Transverse colon (tissue), 4 donors: Measurements from ENCODE around the gene COMMD9. TPM values are rescaled to one million over a fixed set of nuclear protein-coding genes. Genes with fewer than 3 reads are reported as not detected.

Experiments
- DNase-seq: peaks from one replicate; pipeline ENCODE4 v3.0.0-alpha.2; 2019
- H3K27ac ChIP-seq, 4 donors: fragments of 200-600 bp; sonication (generic); 2 replicates each; pipeline ENCODE4 v1.5.1; 2016 to 2018; ENCODE audit warnings: inconsistent platforms in 4 of 4
- H3K27me3 ChIP-seq: fragments of 200-600 bp; sonication (generic); 2 replicates; pipeline ENCODE4 v1.5.1; 2017; ENCODE audit warnings: inconsistent platforms
- H3K36me3 ChIP-seq, 4 donors: fragments of 200-600 bp; sonication (generic); 2 replicates each; pipeline ENCODE4 v1.5.1; 2017 to 2019; ENCODE audit warnings: inconsistent platforms in 4 of 4
- H3K4me1 ChIP-seq, 4 donors: fragments of 200-600 bp; sonication (generic); 2 replicates each; pipeline ENCODE4 v1.5.1; 2017 to 2020; ENCODE audit warnings: inconsistent platforms in 4 of 4
- H3K4me3 ChIP-seq, 4 donors: fragments of 200-600 bp; sonication (generic); 1 replicate in 1 of 4; 2 replicates in 3 of 4; pipeline versions ENCODE4 v1.5.1 to v1.6.1; 2017 to 2019; ENCODE audit warnings: inconsistent platforms in 4 of 4
- H3K9me3 ChIP-seq, 2 donors: fragments of 200-600 bp; sonication (generic); 2 replicates each; pipeline ENCODE4 v1.5.1; 2017 to 2019; ENCODE audit warnings: inconsistent platforms in 2 of 2
- EP300 ChIP-seq: sonication (generic); formaldehyde crosslinking; IDR thresholded peaks from one replicate; pipeline ENCODE4 v1.6.1; 2017; ENCODE audit warnings: antibody characterized with exemption, low read depth
- POLR2A ChIP-seq: fragments of 450-650 bp; IDR thresholded peaks from one replicate; pipeline ENCODE4 v1.6.1; 2016; ENCODE audit warnings: antibody characterized with exemption, mild to moderate bottlenecking, moderate library complexity
- POLR2AphosphoS5 ChIP-seq, 3 donors: sonication (generic); formaldehyde crosslinking; IDR thresholded peaks; one replicate each; pipeline ENCODE4 v1.6.1; 2016; ENCODE audit warnings: antibody characterized with exemption in 3 of 3
- WGBS, 2 donors: methylation state at CpG; one replicate each; pipeline ENCODE4 v1.1.5; 2018; ENCODE audit warnings: low coverage in 1 of 2; 5-methylcytosine and 5-hydroxymethylcytosine counted together
- in situ Hi-C, 4 donors: fragments of 200-750 bp; cut with MboI; loops; one replicate each; pipeline versions ENCODE4 v1.15.0 to v1.15.1; 2017; ENCODE audit warnings: low sequenced_read_pairs in 3 of 4, low pct_ligation_motif_present in 1 of 4, low pct_unique_long_range_greater_than_20kb in 1 of 4
- intact Hi-C: fragments of 100-400 bp; cut with DNase I; formaldehyde crosslinking; loops from one replicate; pipeline ENCODE4 v1.15.1; 2023; ENCODE audit warnings: low total_unique reads
- total RNA-seq, 4 donors: library from RNA; depleted of rRNA; stranded (reverse); fragments of >200 nt; gene quantifications; one replicate each; pipeline ENCODE4 v1.1.0, GENCODE V29; 2016
- TF ChIP-seq, protein P1 (sequence below), 5 experiments: fragments of 200-600 bp in 3 of 5; fragments of 450-650 bp in 2 of 5; sonication (generic) in 3 of 5; IDR thresholded peaks; 1 replicate in 2 of 5; 2 replicates in 3 of 5; pipeline ENCODE4 v1.5.1; 2016 to 2017; ENCODE audit warnings: antibody characterized with exemption in 5 of 5, inconsistent platforms in 3 of 5, mild to moderate bottlenecking in 2 of 5, moderate library complexity in 1 of 5

The COMMD9 gene
- total RNA-seq, 4 donors from 2014 or later = 22.4 to 46.2 (median 33.9) TPM

- TF ChIP-seq, protein P1, sequence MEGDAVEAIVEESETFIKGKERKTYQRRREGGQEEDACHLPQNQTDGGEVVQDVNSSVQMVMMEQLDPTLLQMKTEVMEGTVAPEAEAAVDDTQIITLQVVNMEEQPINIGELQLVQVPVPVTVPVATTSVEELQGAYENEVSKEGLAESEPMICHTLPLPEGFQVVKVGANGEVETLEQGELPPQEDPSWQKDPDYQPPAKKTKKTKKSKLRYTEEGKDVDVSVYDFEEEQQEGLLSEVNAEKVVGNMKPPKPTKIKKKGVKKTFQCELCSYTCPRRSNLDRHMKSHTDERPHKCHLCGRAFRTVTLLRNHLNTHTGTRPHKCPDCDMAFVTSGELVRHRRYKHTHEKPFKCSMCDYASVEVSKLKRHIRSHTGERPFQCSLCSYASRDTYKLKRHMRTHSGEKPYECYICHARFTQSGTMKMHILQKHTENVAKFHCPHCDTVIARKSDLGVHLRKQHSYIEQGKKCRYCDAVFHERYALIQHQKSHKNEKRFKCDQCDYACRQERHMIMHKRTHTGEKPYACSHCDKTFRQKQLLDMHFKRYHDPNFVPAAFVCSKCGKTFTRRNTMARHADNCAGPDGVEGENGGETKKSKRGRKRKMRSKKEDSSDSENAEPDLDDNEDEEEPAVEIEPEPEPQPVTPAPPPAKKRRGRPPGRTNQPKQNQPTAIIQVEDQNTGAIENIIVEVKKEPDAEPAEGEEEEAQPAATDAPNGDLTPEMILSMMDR (IDR thresholded peaks at IDR 0.05) = no peak
- no peak for TF ChIP-seq POLR2A
- TF ChIP-seq POLR2AphosphoS5 (IDR thresholded peaks at IDR 0.05) = no peak
- TF ChIP-seq EP300 = no peak
- H3K4me1 ChIP-seq = no peaks in the 10 kb centered on the region
- in situ Hi-C loops = no loop called here
These were observed 49.1 kb downstream of the COMMD9 start for GRCh38 chr11:36240173-36240572.

GRCh38 chr11:36239636-36240035, 49.6 kb downstream of the COMMD9 start:
- no peaks in the 10 kb centered on the region for H3K4me1 ChIP-seq
- no peaks in the 10 kb centered on the region for H3K36me3 ChIP-seq
- WGBS, 2 donors = 83% methylated on average over 3 of the region's 3 CpGs; no CpG with 5 or more reads in 1 of the 2 donors
- no peaks in the 10 kb centered on the region for H3K9me3 ChIP-seq
- in situ Hi-C loops (no loop called here), intact Hi-C loops (no loop called here)
- H3K4me3 ChIP-seq = no peak overlapping the region
- no peak for DNase-seq
- TF ChIP-seq POLR2AphosphoS5 (IDR thresholded peaks at IDR 0.05) = no peak
- TF ChIP-seq, protein P1 (IDR thresholded peaks at IDR 0.05) = no peak
- no peaks in the 10 kb centered on the region for H3K27me3 ChIP-seq
- no peak overlapping the region for H3K27ac ChIP-seq

More at GRCh38 chr11:36240173-36240572, 49.1 kb downstream of the COMMD9 start:
- Histone ChIP-seq H3K27me3 (no peaks in the 10 kb centered on the region), H3K9me3 (no peaks in the 10 kb centered on the region), H3K4me3 (no peak overlapping the region), H3K36me3 (no peaks in the 10 kb centered on the region), H3K27ac (no peak overlapping the region)
- intact Hi-C loops = no loop called here
- no peak for DNase-seq
- 64 to 77% methylated on average over 3 to 4 of the region's 4 CpGs for WGBS, 2 donors

DNA sequence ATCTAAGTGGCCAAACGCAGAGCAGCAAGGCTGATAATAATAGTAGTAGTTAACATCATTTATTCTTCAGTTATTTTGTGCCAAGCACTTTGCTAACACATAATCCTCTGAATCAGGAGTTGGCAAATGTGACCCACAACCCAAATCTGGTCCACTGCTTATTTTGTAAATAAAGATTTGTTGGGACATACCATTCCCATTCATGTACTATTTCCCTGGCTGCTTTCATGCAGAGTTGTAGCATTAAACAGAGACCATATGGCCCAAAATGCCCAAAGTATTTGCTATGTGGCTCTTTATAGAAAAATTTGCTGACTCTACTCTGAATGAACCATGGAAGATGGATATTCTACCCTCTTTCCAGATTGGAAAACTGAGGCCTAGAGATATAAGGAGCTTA, 50.3 kb downstream of the COMMD9 start:
- no peak for TF ChIP-seq EP300
- TF ChIP-seq, protein P1 (IDR thresholded peaks at IDR 0.05) = no peak
- TF ChIP-seq POLR2A = no peak
- TF ChIP-seq POLR2AphosphoS5 (IDR thresholded peaks at IDR 0.05) = no peak
- intact Hi-C loops (no loop called here), in situ Hi-C loops (no loop called here)
- no peak for DNase-seq
- H3K4me3 ChIP-seq = no peak overlapping the region
- no peak overlapping the region for H3K27ac ChIP-seq
- H3K4me1 ChIP-seq = no peaks in the 10 kb centered on the region
- no peaks in the 10 kb centered on the region for H3K36me3 ChIP-seq
- H3K9me3 ChIP-seq = no peaks in the 10 kb centered on the region
- H3K27me3 ChIP-seq = no peaks in the 10 kb centered on the region
- WGBS, 2 donors = 75% methylated on average over 1 of the region's 1 CpG; no CpG with 5 or more reads in 1 of the 2 donors

DNA sequence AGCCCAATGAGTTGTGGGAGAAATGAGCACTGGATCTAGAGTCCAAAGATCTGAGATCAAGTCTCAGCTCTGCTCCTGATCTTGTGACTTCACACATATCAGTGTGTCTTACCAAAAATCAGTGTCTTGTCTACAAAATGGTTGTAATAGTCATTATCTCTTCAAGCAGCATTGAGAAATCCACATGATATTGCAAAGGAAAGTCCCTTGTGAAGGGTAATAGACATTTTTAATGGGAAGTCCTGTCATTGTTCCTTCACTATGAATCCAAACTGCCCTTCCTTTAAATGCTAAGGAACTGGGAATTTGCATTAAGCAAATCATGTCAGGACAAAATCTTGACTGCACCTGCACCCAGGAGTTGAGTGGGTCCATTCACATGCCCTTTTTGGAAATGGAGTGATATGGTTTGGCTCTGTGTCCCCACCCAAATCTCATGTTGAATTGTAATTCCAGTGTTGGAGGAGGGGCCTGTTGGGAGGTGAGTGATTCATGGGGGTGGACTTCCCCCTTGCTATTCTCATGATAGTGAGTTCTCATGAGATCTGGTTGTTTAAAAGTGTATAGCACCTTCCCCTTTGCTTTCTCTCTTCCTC, 51.1 kb downstream of the COMMD9 start:
- intact Hi-C loops (no loop called here), in situ Hi-C loops (no loop called here)
- no peaks in the 10 kb centered on the region for H3K36me3 ChIP-seq
- no peak for DNase-seq
- no peaks in the 10 kb centered on the region for H3K27me3 ChIP-seq
- no peak for TF ChIP-seq POLR2AphosphoS5 (IDR thresholded peaks at IDR 0.05)
- TF ChIP-seq, protein P1 (IDR thresholded peaks at IDR 0.05) = no peak
- TF ChIP-seq EP300 = no peak
- no peak for TF ChIP-seq POLR2A
- no peak overlapping the region for H3K4me3 ChIP-seq
- H3K27ac ChIP-seq = no peak overlapping the region
- H3K9me3 ChIP-seq = no peaks in the 10 kb centered on the region
- H3K4me1 ChIP-seq = peaks cover 0 to 2% (median 0%) of the 10 kb centered on the region in 4 donors
